Osteocyte (in vitro differentiated cells): ENCODE measurements around the gene PCGF2. TPM values are rescaled to one million over a fixed set of nuclear protein-coding genes. Genes with fewer than 3 reads are reported as not detected.

Source experiments
- DNase-seq: peaks from one replicate; pipeline ENCODE4 v3.0.0; 2021; ENCODE audit warnings: mixed read lengths; ENCODE audit not compliant: unreplicated experiment; ENCODE audit errors: extremely low spot score
- H3K27ac Mint-ChIP-seq: one replicate; pipeline ENCODE4 v1.8.0; 2021; ENCODE audit warnings: mild to moderate bottlenecking, mixed read lengths; ENCODE audit not compliant: unreplicated experiment
- H3K27me3 Mint-ChIP-seq: one replicate; pipeline ENCODE4 v1.8.0; 2021; ENCODE audit warnings: mixed read lengths; ENCODE audit not compliant: unreplicated experiment
- H3K36me3 Mint-ChIP-seq: one replicate; pipeline ENCODE4 v1.8.0; 2021; ENCODE audit warnings: mixed read lengths; ENCODE audit not compliant: unreplicated experiment
- H3K4me1 Mint-ChIP-seq: one replicate; pipeline ENCODE4 v1.8.0; 2021; ENCODE audit warnings: mixed read lengths; ENCODE audit not compliant: unreplicated experiment
- H3K4me3 Mint-ChIP-seq: one replicate; pipeline ENCODE4 v1.8.0; 2021; ENCODE audit warnings: mild to moderate bottlenecking, moderate library complexity, mixed read lengths; ENCODE audit not compliant: unreplicated experiment
- H3K9me3 Mint-ChIP-seq: one replicate; pipeline ENCODE4 v1.8.0; 2021; ENCODE audit warnings: mixed read lengths; ENCODE audit not compliant: unreplicated experiment
- microRNA-seq: library from miRNA; unstranded; fragments of <30 nt; microRNA quantifications from one replicate; pipeline ENCODE4 v1.1.0, GENCODE V29; 2020; ENCODE audit not compliant: unreplicated experiment
- total RNA-seq: library from RNA; stranded (reverse); gene quantifications from 2 replicates; pipeline ENCODE4 v1.2.1, GENCODE V29; 2021
- TF ChIP-seq, protein P1 (sequence below): fragments of 200-600 bp; sonication (generic); IDR thresholded peaks from 2 replicates; pipeline ENCODE4 v1.5.0; 2021; ENCODE audit warnings: antibody characterized with exemption, mild to moderate bottlenecking, moderate library complexity

Gene PCGF2
- total RNA-seq, 1 donor from 2014 or later, result 66.9 TPM

DNA sequence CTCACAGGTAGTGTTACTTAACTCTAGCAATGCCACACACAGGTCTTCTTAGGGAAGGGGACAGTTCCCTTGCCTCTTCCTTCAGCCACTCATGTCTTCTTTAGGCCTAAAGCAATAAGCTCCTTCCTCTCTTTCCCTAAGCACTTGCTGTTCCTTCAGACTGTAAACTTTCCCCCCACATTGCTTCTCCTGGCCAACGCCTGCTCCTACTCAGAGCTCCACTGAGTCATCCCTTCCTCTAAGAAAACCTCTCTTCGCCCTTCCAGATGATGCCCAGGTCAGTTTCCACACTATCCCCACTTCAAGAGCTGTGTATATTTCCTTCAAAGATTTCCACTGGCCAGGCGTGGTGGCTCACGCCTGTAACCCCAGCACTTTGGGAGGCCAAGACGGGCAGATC is 60.9 kb downstream of the PCGF2 start:
- TF ChIP-seq, protein P1, sequence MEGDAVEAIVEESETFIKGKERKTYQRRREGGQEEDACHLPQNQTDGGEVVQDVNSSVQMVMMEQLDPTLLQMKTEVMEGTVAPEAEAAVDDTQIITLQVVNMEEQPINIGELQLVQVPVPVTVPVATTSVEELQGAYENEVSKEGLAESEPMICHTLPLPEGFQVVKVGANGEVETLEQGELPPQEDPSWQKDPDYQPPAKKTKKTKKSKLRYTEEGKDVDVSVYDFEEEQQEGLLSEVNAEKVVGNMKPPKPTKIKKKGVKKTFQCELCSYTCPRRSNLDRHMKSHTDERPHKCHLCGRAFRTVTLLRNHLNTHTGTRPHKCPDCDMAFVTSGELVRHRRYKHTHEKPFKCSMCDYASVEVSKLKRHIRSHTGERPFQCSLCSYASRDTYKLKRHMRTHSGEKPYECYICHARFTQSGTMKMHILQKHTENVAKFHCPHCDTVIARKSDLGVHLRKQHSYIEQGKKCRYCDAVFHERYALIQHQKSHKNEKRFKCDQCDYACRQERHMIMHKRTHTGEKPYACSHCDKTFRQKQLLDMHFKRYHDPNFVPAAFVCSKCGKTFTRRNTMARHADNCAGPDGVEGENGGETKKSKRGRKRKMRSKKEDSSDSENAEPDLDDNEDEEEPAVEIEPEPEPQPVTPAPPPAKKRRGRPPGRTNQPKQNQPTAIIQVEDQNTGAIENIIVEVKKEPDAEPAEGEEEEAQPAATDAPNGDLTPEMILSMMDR, result no peak
- no peak overlapping the region for H3K27ac Mint-ChIP-seq
- no peaks in the 10 kb centered on the region for H3K9me3 Mint-ChIP-seq
- H3K36me3 Mint-ChIP-seq, result no peaks in the 10 kb centered on the region
- H3K4me1 Mint-ChIP-seq, result no peaks in the 10 kb centered on the region
- H3K4me3 Mint-ChIP-seq, result no peak overlapping the region
- DNase-seq, result no peak
- peaks cover 2% of the 10 kb centered on the region for H3K27me3 Mint-ChIP-seq

DNA sequence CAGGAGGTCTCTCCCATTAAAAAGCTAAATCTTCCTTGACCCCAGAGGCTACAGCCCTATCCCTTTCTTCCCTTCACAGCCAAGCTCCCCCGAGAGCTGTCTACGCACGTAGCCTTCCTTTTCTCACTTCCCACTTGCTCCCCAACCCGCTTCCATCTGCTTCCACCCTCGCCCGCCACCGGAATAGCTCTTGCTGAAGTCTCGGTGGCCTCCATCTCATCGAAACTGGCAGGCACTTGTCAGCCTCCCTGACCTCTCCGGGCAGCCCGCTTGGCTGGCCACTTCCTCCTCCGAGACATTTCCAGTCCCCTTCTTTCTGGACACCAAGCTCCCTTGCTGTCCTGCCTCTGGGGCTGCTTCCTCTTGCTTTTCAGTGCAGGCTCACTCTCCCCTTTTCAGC is 62.6 kb downstream of the PCGF2 start:
- Mint-ChIP-seq H3K9me3 (no peaks in the 10 kb centered on the region), H3K27ac (no peak overlapping the region), H3K27me3 (peaks cover 2% of the 10 kb centered on the region), H3K36me3 (no peaks in the 10 kb centered on the region), H3K4me1 (no peaks in the 10 kb centered on the region), H3K4me3 (no peak overlapping the region)
- DNase-seq, result no peak
- TF ChIP-seq, protein P1, result no peak

Small RNA genes lying within 50 kb of the gene (microRNA-seq; reads per million reads assigned to microRNA genes)
- gene MIR4726, result 1.6 reads per million
- not detected for gene MIR4734

Other genes starting within 250 kb of the PCGF2 start
- 0.05 TPM in 1 of 2 replicates, not detected in the other for gene SRCIN1, start 142.4 kb downstream of the PCGF2 start, total RNA-seq
- gene EPOP, start 73.4 kb downstream of the PCGF2 start, total RNA-seq, result 1.0 TPM in 2 replicates
- 96.1 and 107 TPM in 2 replicates for gene MLLT6, start 43.1 kb downstream of the PCGF2 start, total RNA-seq
- gene CISD3, start 18.0 kb downstream of the PCGF2 start, total RNA-seq, result 15.0 and 16.7 TPM in 2 replicates
- 144 TPM in 2 replicates for gene PSMB3, start 4.4 kb upstream of the PCGF2 start, total RNA-seq
- gene PIP4K2B, start 51.2 kb upstream of the PCGF2 start, total RNA-seq, result 70.2 and 77.4 TPM in 2 replicates
- 16.5 and 17.2 TPM in 2 replicates for gene CWC25, start 77.0 kb upstream of the PCGF2 start, total RNA-seq
- gene RPL23, start 105.4 kb upstream of the PCGF2 start, total RNA-seq, result 1,245 and 1,310 TPM in 2 replicates
- 402 and 409 TPM in 2 replicates for gene LASP1, start 121.7 kb upstream of the PCGF2 start, total RNA-seq
- gene FBXO47, start 219.1 kb upstream of the PCGF2 start, total RNA-seq, result not detected in 2 replicates